Measurements from ENCODE around the gene EBNA1BP2. TPM values are rescaled to one million over a fixed set of nuclear protein-coding genes. Genes with fewer than 3 reads are reported as not detected.

The EBNA1BP2 gene
- total RNA-seq, 4 donors from 2014 or later = 15.4 to 42.4 (median 29.6) TPM

- H3K27me3 ChIP-seq = no peaks in the 10 kb centered on the region
- peak; percentile 83 to 90 for DNase-seq
- TF ChIP-seq, protein P1, sequence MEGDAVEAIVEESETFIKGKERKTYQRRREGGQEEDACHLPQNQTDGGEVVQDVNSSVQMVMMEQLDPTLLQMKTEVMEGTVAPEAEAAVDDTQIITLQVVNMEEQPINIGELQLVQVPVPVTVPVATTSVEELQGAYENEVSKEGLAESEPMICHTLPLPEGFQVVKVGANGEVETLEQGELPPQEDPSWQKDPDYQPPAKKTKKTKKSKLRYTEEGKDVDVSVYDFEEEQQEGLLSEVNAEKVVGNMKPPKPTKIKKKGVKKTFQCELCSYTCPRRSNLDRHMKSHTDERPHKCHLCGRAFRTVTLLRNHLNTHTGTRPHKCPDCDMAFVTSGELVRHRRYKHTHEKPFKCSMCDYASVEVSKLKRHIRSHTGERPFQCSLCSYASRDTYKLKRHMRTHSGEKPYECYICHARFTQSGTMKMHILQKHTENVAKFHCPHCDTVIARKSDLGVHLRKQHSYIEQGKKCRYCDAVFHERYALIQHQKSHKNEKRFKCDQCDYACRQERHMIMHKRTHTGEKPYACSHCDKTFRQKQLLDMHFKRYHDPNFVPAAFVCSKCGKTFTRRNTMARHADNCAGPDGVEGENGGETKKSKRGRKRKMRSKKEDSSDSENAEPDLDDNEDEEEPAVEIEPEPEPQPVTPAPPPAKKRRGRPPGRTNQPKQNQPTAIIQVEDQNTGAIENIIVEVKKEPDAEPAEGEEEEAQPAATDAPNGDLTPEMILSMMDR (IDR thresholded peaks at IDR 0.05) = no peak
- peak in 1 of 2 donors; percentile 31 for TF ChIP-seq POLR2A (IDR thresholded peaks at IDR 0.05)
- peaks cover 0 to 4% of the 10 kb centered on the region in 2 donors for H3K4me1 ChIP-seq
- peak overlapping the region in 1 of 2 donors; percentile 73 for H3K27ac ChIP-seq
- no peaks in the 10 kb centered on the region for H3K9me3 ChIP-seq
- peak overlapping the region; percentile 74 to 97 for H3K4me3 ChIP-seq
- intact Hi-C loops (cut with DNase I; ENCODE audit: low total_unique reads) = no loop called here
- H3K36me3 ChIP-seq = no peaks in the 10 kb centered on the region
Observed at GRCh38 chr1:43172527-43172972, 460 bp upstream of the EBNA1BP2 start.

- TF ChIP-seq, protein P1 (IDR thresholded peaks at IDR 0.05) = no peak
- TF ChIP-seq POLR2A (IDR thresholded peaks at IDR 0.05) = no peak
- H3K4me3 ChIP-seq = peak overlapping the region; percentile 74 to 97
- H3K4me1 ChIP-seq = peaks cover 0 to 4% of the 10 kb centered on the region in 2 donors
- no peaks in the 10 kb centered on the region for H3K36me3 ChIP-seq
- no peaks in the 10 kb centered on the region for H3K27me3 ChIP-seq
- peak overlapping the region in 1 of 2 donors; percentile 73 for H3K27ac ChIP-seq
- no peaks in the 10 kb centered on the region for H3K9me3 ChIP-seq
- intact Hi-C loops (cut with DNase I; ENCODE audit: low total_unique reads) = no loop called here
- no peak for DNase-seq
Observed at GRCh38 chr1:43171312-43171875, 696 bp downstream of the EBNA1BP2 start.

DNA sequence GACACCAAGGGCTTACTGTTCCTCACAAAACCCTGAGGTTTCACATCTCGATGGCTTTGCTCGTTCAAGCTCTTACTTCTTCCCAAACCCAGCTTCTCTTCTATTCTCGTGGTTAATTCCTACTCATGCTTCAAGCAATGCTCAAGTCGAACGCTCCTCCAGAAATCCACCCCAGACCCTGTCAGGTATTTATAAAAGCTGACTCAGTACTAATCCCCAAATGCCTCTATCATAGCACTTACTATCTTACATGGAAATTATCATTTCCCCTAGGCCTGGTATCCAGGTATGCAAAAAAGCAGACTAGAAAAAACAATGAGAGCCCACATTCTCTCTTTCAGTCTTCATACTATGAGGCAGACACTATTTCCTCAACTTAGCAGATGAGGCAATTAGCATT is 6.3 kb downstream of the EBNA1BP2 start:
- Histone ChIP-seq H3K27me3 (no peaks in the 10 kb centered on the region), H3K36me3 (no peaks in the 10 kb centered on the region), H3K27ac (no peak overlapping the region), H3K4me3 (no peak overlapping the region), H3K4me1 (no peaks in the 10 kb centered on the region), H3K9me3 (no peaks in the 10 kb centered on the region)
- intact Hi-C loops (cut with DNase I; ENCODE audit: low total_unique reads) = no loop called here
- DNase-seq = no peak
- TF ChIP-seq, protein P1 (IDR thresholded peaks at IDR 0.05) = no peak

- DNase-seq = no peak
- H3K4me3 ChIP-seq = no peak overlapping the region
- H3K9me3 ChIP-seq = no peaks in the 10 kb centered on the region
- TF ChIP-seq, protein P1 (IDR thresholded peaks at IDR 0.05) = no peak
- TF ChIP-seq POLR2A (IDR thresholded peaks at IDR 0.05) = no peak
- H3K36me3 ChIP-seq = no peaks in the 10 kb centered on the region
- H3K27ac ChIP-seq = no peak overlapping the region
- no peaks in the 10 kb centered on the region for H3K27me3 ChIP-seq
- intact Hi-C loops (cut with DNase I; ENCODE audit: low total_unique reads) = no loop called here
- H3K4me1 ChIP-seq = no peaks in the 10 kb centered on the region
Observed at GRCh38 chr1:43165162-43165561, 6.9 kb downstream of the EBNA1BP2 start.

DNA sequence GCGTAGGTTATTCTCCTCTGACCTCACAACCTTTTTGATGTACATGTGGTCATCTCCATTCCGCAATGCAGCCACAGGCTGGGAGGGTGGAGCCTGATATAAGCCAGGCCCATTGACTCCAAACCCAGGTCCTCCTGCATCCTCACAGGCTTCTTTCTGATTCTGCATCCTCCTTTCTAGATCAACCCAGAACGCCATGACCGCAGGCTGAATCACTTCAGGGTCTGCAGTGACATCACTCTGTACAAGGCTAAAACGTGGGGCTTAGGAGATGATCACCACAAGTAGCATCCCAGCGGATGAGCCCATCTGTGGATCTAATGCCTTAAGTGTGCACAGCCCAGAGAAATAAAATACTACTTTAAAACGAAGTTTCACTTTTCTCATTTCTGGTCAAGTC is 16.1 kb downstream of the EBNA1BP2 start:
- Histone ChIP-seq H3K27ac (no peak overlapping the region), H3K27me3 (no peaks in the 10 kb centered on the region), H3K4me3 (no peak overlapping the region), H3K36me3 (no peaks in the 10 kb centered on the region), H3K4me1 (no peaks in the 10 kb centered on the region), H3K9me3 (no peaks in the 10 kb centered on the region)
- no peak for DNase-seq
- intact Hi-C loops (cut with DNase I; ENCODE audit: low total_unique reads) = no loop called here
- TF ChIP-seq, protein P1 (IDR thresholded peaks at IDR 0.05) = no peak
- TF ChIP-seq POLR2A (IDR thresholded peaks at IDR 0.05) = no peak

Data from uterus (tissue), 4 donors.